GM23338 (cell line): ENCODE data around the gene L3MBTL4. TPM values are rescaled to one million over a fixed set of nuclear protein-coding genes. Genes with fewer than 3 reads are reported as not detected.

Experiments used
- ATAC-seq: fragments of 200-7000 bp; cut with Tn5 transposase; 3 replicates; pipeline ENCODE4 v1.9.1; 2020
- DNase-seq: peaks from one replicate; pipeline ENCODE4 v3.0.0-alpha.2; 2015; ENCODE audit warnings: low spot score
- H2AFZ ChIP-seq: fragments of 200-600 bp; sonication (generic); 2 replicates; pipeline ENCODE4 v1.8.0; 2016; ENCODE audit warnings: antibody characterized with exemption, mild to moderate bottlenecking, moderate library complexity
- H3F3A ChIP-seq: fragments of 200-600 bp; sonication (generic); replicated peaks from 2 replicates; pipeline ENCODE4 v1.8.0; 2017; ENCODE audit warnings: antibody characterized with exemption, mixed run types, low read depth
- H3K27ac ChIP-seq: fragments of 200-600 bp; sonication (generic); 2 replicates; pipeline ENCODE4 v1.6.1; 2016; ENCODE audit warnings: low read depth
- H3K27me3 ChIP-seq: fragments of 200-600 bp; sonication (generic); 2 replicates; pipeline ENCODE4 v1.8.0; 2016; ENCODE audit warnings: mild to moderate bottlenecking, mixed run types, moderate library complexity; ENCODE audit not compliant: insufficient read depth
- H3K36me3 ChIP-seq: fragments of 200-600 bp; sonication (generic); 2 replicates; pipeline ENCODE4 v1.8.0; 2016; ENCODE audit warnings: mild to moderate bottlenecking; ENCODE audit not compliant: insufficient read depth
- H3K4me1 ChIP-seq: fragments of 200-600 bp; sonication (generic); 2 replicates; pipeline ENCODE4 v1.8.0; 2016; ENCODE audit warnings: mild to moderate bottlenecking, moderate library complexity; ENCODE audit not compliant: insufficient read depth
- H3K4me2 ChIP-seq: fragments of 200-600 bp; sonication (generic); 2 replicates; pipeline ENCODE4 v1.7.1; 2017; ENCODE audit warnings: mixed run types
- H3K4me3 ChIP-seq: fragments of 200-600 bp; sonication (generic); 2 replicates; pipeline ENCODE4 v1.6.1; 2016; ENCODE audit warnings: mixed run types
- H3K79me2 ChIP-seq: fragments of 200-600 bp; sonication (generic); replicated peaks from 2 replicates; pipeline ENCODE4 v1.8.0; 2017; ENCODE audit warnings: mild to moderate bottlenecking; ENCODE audit not compliant: insufficient read depth
- H3K9me2 ChIP-seq: fragments of 200-600 bp; sonication (generic); 2 replicates; pipeline ENCODE4 v1.8.0; 2017; ENCODE audit not compliant: insufficient read depth
- H4K20me1 ChIP-seq: fragments of 200-600 bp; sonication (generic); replicated peaks from 2 replicates; pipeline ENCODE4 v1.8.0; 2017; ENCODE audit warnings: mild to moderate bottlenecking; ENCODE audit not compliant: insufficient read depth
- H3K27ac Mint-ChIP-seq: 2 replicates; pipeline ENCODE4 v1.8.0; 2020; ENCODE audit warnings: inconsistent platforms, mild to moderate bottlenecking, moderate library complexity, mixed read lengths
- H3K27me3 Mint-ChIP-seq: 3 replicates; pipeline ENCODE4 v1.8.0; 2022; ENCODE audit warnings: low read depth, mild to moderate bottlenecking, moderate library complexity, mixed read lengths, inconsistent platforms; ENCODE audit not compliant: insufficient read depth, poor library complexity
- H3K36me3 Mint-ChIP-seq: 3 replicates; pipeline ENCODE4 v1.8.0; 2021; ENCODE audit warnings: low read depth, mild to moderate bottlenecking, inconsistent platforms, moderate library complexity, mixed read lengths
- H3K4me1 Mint-ChIP-seq: 3 replicates; pipeline ENCODE4 v1.8.0; 2020; ENCODE audit warnings: mild to moderate bottlenecking, inconsistent platforms, mixed read lengths
- H3K4me3 Mint-ChIP-seq: 3 replicates; pipeline ENCODE4 v1.8.0; 2021; ENCODE audit warnings: moderate library complexity, mild to moderate bottlenecking, inconsistent platforms, mixed read lengths
- H3K9me3 Mint-ChIP-seq: 3 replicates; pipeline ENCODE4 v1.8.0; 2020; ENCODE audit warnings: moderate library complexity, mild to moderate bottlenecking, inconsistent platforms, mixed read lengths
- CTCF ChIP-seq, 2 experiments: fragments of 200-600 bp in 1 of 2; sonication (generic) in 1 of 2; conservative IDR thresholded peaks; 2 replicates each; pipeline versions ENCODE4 v1.5.1 to v1.6.1; 2016 to 2017; ENCODE audit warnings: antibody characterized with exemption in 2 of 2, low read depth in 2 of 2, mild to moderate bottlenecking in 2 of 2, moderate library complexity in 1 of 2
- NANOG ChIP-seq: IDR thresholded peaks from 2 replicates; pipeline ENCODE4 v1.6.1; 2016; ENCODE audit warnings: antibody characterized with exemption, borderline replicate concordance
- POLR2AphosphoS5 ChIP-seq: IDR thresholded peaks from 2 replicates; pipeline ENCODE4 v1.6.1; 2016; ENCODE audit warnings: antibody characterized with exemption, low read depth
- STAT1 ChIP-seq: IDR thresholded peaks from one replicate; pipeline ENCODE4 v1.6.1; 2016; ENCODE audit warnings: antibody characterized with exemption; ENCODE audit not compliant: unreplicated experiment
- ZNF462 ChIP-seq: fragments of 250-450 bp; sonication (Bioruptor Pico); IDR thresholded peaks from 2 replicates; pipeline ENCODE4 v1.5.0; 2020; ENCODE audit warnings: mild to moderate bottlenecking, moderate library complexity
- polyA plus RNA-seq: library from polyadenylated mRNA; unstranded; fragments of >200 nt; fragmentation: Nextera tagmentation; extraction: Ambion mirVana; gene quantifications from 2 replicates; pipeline ENCODE4 v1.2.1, GENCODE V29; 2016
- total RNA-seq: library from RNA; depleted of rRNA; stranded (reverse); fragments of >200 nt; shearing (Covaris generic); gene quantifications from 2 replicates; pipeline ENCODE4 v1.2.3, GENCODE V29; 2014

L3MBTL4 gene
- total and polyA plus RNA-seq, 2 experiments from 2014 or later: 0.48 to 2.8 TPM

GRCh38 chr18:6427286-6427685 lies 12.6 kb upstream of the L3MBTL4 start (continued):
- TF ChIP-seq ZNF462 (CRISPR knock-in tag) (no peak), STAT1 (no peak), POLR2AphosphoS5 (no peak), CTCF (conservative IDR thresholded peaks at IDR 0.05; ENCODE audit: low read depth in 2 of 2) (no peak)

GRCh38 chr18:6423289-6423688 lies 8.6 kb upstream of the L3MBTL4 start:
- no peak overlapping the region for H2AFZ ChIP-seq
- no peaks in the 10 kb centered on the region for H3K36me3 Mint-ChIP-seq
- H3K4me1 ChIP-seq: no peaks in the 10 kb centered on the region
- no peaks in the 10 kb centered on the region for H3F3A ChIP-seq
- no peak for ATAC-seq
- H4K20me1 ChIP-seq: no peaks in the 10 kb centered on the region
- peaks cover 5% of the 10 kb centered on the region for H3K27me3 Mint-ChIP-seq
- no peak overlapping the region for H3K27ac ChIP-seq
- no peaks in the 10 kb centered on the region; the same call in 2 of the 3 replicates for H3K9me3 Mint-ChIP-seq
- H3K27me3 ChIP-seq: no peaks in the 10 kb centered on the region
- no peaks in the 10 kb centered on the region for H3K79me2 ChIP-seq
- no peak overlapping the region for H3K4me2 ChIP-seq
- no peaks in the 10 kb centered on the region for H3K9me2 ChIP-seq
- no peaks in the 10 kb centered on the region for H3K4me1 Mint-ChIP-seq
- no peak overlapping the region for H3K4me3 Mint-ChIP-seq
- no peak overlapping the region for H3K27ac Mint-ChIP-seq
- H3K36me3 ChIP-seq: no peaks in the 10 kb centered on the region
- H3K4me3 ChIP-seq: no peak overlapping the region
- no peak for DNase-seq
- TF ChIP-seq ZNF462 (CRISPR knock-in tag) (no peak), NANOG (no peak)
